Body of pancreas (tissue), 4 donors: ENCODE measurements around the gene OR10AD1. TPM values are rescaled to one million over a fixed set of nuclear protein-coding genes. Genes with fewer than 3 reads are reported as not detected.
"Not testable (repeated sequence)": the region's sequence is repeated elsewhere in the genome, so short reads cannot be mapped to it uniquely, and the experiment has no call there.

ENCODE experiments used
- ATAC-seq: fragments of 150-250 bp; one replicate; pipeline ENCODE4 v1.9.1; 2016
- DNase-seq, 4 donors: peaks; one replicate each; pipeline ENCODE4 v3.0.0-alpha.2; 2019
- H3K27ac ChIP-seq, 4 donors: fragments of 200-600 bp; sonication (generic); 1 replicate in 3 of 4; 2 replicates in 1 of 4; pipeline versions ENCODE4 v1.5.1 to v1.6.1; 2016 to 2019; ENCODE audit warnings: mild to moderate bottlenecking in 1 of 4, mixed read lengths in 1 of 4, moderate library complexity in 1 of 4
- H3K27me3 ChIP-seq, 2 donors: fragments of 200-600 bp; sonication (generic); one replicate each; pipeline ENCODE4 v1.6.0; 2016; ENCODE audit warnings: mild to moderate bottlenecking in 1 of 2
- H3K36me3 ChIP-seq, 2 donors: fragments of 200-600 bp; sonication (generic); replicated peaks in 1 of 2; 2 replicates each; pipeline ENCODE4 v1.5.1; 2016; ENCODE audit warnings: low read depth in 2 of 2; ENCODE audit not compliant: insufficient read depth in 1 of 2
- H3K4me1 ChIP-seq: fragments of 200-600 bp; sonication (generic); one replicate; pipeline ENCODE4 v1.6.0; 2016
- H3K4me3 ChIP-seq, 2 donors: fragments of 200-600 bp; sonication (generic); 1 replicate in 1 of 2; 2 replicates in 1 of 2; pipeline ENCODE4 v1.5.1; 2016 to 2019
- H3K9me3 ChIP-seq, 3 donors: fragments of 200-600 bp; sonication (generic); 1 replicate in 2 of 3; 2 replicates in 1 of 3; pipeline ENCODE4 v1.5.1; 2016
- POLR2A ChIP-seq, 3 donors: fragments of 450-650 bp; IDR thresholded peaks; one replicate each; pipeline ENCODE4 v1.6.1; 2016; ENCODE audit warnings: antibody characterized with exemption in 3 of 3, mild to moderate bottlenecking in 2 of 3
- WGBS, 2 donors: methylation state at CpG; one replicate each; pipeline ENCODE4 v1.1.5; 2017; 5-methylcytosine and 5-hydroxymethylcytosine counted together
- intact Hi-C: fragments of 100-400 bp; cut with DNase I; formaldehyde crosslinking; loops from one replicate; pipeline ENCODE4 v1.15.1; 2023
- total RNA-seq, 2 donors: library from RNA; depleted of rRNA; stranded (reverse); fragments of >200 nt; gene quantifications; one replicate each; pipeline ENCODE4 v1.1.0, GENCODE V29; 2016
- TF ChIP-seq, protein P1 (sequence below), 7 experiments: fragments of 450-650 bp in 4 of 7; fragments of 200-600 bp in 3 of 7; sonication (generic) in 3 of 7; IDR thresholded peaks; one replicate each; pipeline ENCODE4 v1.5.1; 2016 to 2019; ENCODE audit warnings: antibody characterized with exemption in 7 of 7

Gene OR10AD1
- total RNA-seq, 2 donors from 2014 or later: not detected

- Histone ChIP-seq H3K9me3 (no peaks in the 10 kb centered on the region), H3K27ac (peak within 1 kb of the TSS; percentile 58 to 81 (median 75)), H3K36me3 (peaks cover 0 to 3% of the 10 kb centered on the region in 2 donors), H3K4me1 (peaks cover 6% of the 10 kb centered on the region), H3K4me3 (peak within 1 kb of the TSS; percentile 47 to 89), H3K27me3 (no peaks in the 10 kb centered on the region)
- peak; percentile 99 to 100 (median 99) for DNase-seq
- intact Hi-C loops: no loop called here
- TF ChIP-seq POLR2A (IDR thresholded peaks at IDR 0.05): peak; percentile 17 to 72 (median 65)
- TF ChIP-seq, protein P1, sequence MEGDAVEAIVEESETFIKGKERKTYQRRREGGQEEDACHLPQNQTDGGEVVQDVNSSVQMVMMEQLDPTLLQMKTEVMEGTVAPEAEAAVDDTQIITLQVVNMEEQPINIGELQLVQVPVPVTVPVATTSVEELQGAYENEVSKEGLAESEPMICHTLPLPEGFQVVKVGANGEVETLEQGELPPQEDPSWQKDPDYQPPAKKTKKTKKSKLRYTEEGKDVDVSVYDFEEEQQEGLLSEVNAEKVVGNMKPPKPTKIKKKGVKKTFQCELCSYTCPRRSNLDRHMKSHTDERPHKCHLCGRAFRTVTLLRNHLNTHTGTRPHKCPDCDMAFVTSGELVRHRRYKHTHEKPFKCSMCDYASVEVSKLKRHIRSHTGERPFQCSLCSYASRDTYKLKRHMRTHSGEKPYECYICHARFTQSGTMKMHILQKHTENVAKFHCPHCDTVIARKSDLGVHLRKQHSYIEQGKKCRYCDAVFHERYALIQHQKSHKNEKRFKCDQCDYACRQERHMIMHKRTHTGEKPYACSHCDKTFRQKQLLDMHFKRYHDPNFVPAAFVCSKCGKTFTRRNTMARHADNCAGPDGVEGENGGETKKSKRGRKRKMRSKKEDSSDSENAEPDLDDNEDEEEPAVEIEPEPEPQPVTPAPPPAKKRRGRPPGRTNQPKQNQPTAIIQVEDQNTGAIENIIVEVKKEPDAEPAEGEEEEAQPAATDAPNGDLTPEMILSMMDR (IDR thresholded peaks at IDR 0.05): peak; percentile 13 to 73 (median 56)
- WGBS, 2 donors: 1% methylated on average over 39 to 56 of the region's 56 CpGs
- peak; percentile 100 for ATAC-seq
Measured at GRCh38 chr12:48157018-48157888, 45.8 kb downstream of the OR10AD1 start, which contains the start of gene ASB8. Gene ASB8, minus strand, starts transcription at chr12:48157515. Its CDS starts 4,019 bp downstream, at chr12:48153496.

GRCh38 chr12:48156652-48157017 lies 46.5 kb downstream of the OR10AD1 start:
- peak overlapping the region in 3 of 4 donors; percentile 58 to 81 (median 78) for H3K27ac ChIP-seq
- 13 to 20% methylated on average over 8 of the region's 8 CpGs for WGBS, 2 donors
- peaks cover 6% of the 10 kb centered on the region for H3K4me1 ChIP-seq
- H3K36me3 ChIP-seq: peaks cover 0 to 5% of the 10 kb centered on the region in 2 donors
- H3K4me3 ChIP-seq: peak overlapping the region; percentile 47 to 89
- no peaks in the 10 kb centered on the region for H3K27me3 ChIP-seq
- ATAC-seq (no peak), DNase-seq (no peak)
- intact Hi-C loops: no loop called here
- H3K9me3 ChIP-seq: no peaks in the 10 kb centered on the region
- TF ChIP-seq, protein P1 (IDR thresholded peaks at IDR 0.05): no peak
- TF ChIP-seq POLR2A (IDR thresholded peaks at IDR 0.05): no peak

GRCh38 chr12:48155786-48156185 lies 47.3 kb downstream of the OR10AD1 start:
- H3K4me1 ChIP-seq, H3K27ac ChIP-seq, intact Hi-C loops, H3K27me3 ChIP-seq, H3K9me3 ChIP-seq, H3K4me3 ChIP-seq, DNase-seq, ATAC-seq: not testable (repeated sequence)
- H3K36me3 ChIP-seq: peaks cover 0 to 11% of the 10 kb centered on the region in 2 donors
- 88 to 98% methylated on average over 5 of the region's 5 CpGs for WGBS, 2 donors

Other genes starting within 250 kb of the OR10AD1 start
- 10 to 100 TPM; 38.2 to 47.0 TPM for gene TMEM106C, start 239.7 kb downstream of the OR10AD1 start, total RNA-seq
- gene COL2A1, start 198.8 kb downstream of the OR10AD1 start, total RNA-seq: not detected
- 10 to 100 TPM; 11.4 to 15.8 TPM for gene SENP1, start 97.2 kb downstream of the OR10AD1 start, total RNA-seq
- gene PFKM, start 83.9 kb downstream of the OR10AD1 start, total RNA-seq: 10 to 100 TPM; 14.3 to 16.8 TPM
- gene ASB8, start 45.8 kb downstream of the OR10AD1 start, total RNA-seq: 10 to 100 TPM; 27.2 to 33.0 TPM
- under 1 TPM in 1 of 2 donors, not detected in 1; 0.26 TPM for gene CCDC184, start 19.6 kb downstream of the OR10AD1 start, total RNA-seq
- gene ZNF641, start 147.6 kb upstream of the OR10AD1 start, total RNA-seq: 10 to 100 TPM in 1 of 2 donors, 1 to 10 TPM in 1; 9.2 to 17.1 TPM